Upper lobe of left lung (tissue), 4 donors: Measurements from ENCODE around the gene MANF.

Experiments used
- POLR2A ChIP-seq, 4 donors: fragments of 450-650 bp; IDR thresholded peaks; one replicate each; pipeline ENCODE4 v1.5.1; 2016 to 2017; ENCODE audit warnings: antibody characterized with exemption in 4 of 4, mild to moderate bottlenecking in 2 of 4
- TF ChIP-seq, protein P1 (sequence below), 6 experiments: fragments of 450-650 bp in 4 of 6; fragments of 200-600 bp in 2 of 6; sonication (generic) in 2 of 6; IDR thresholded peaks; one replicate each; pipeline ENCODE4 v1.5.1; 2016 to 2019; ENCODE audit warnings: antibody characterized with exemption in 6 of 6

DNA sequence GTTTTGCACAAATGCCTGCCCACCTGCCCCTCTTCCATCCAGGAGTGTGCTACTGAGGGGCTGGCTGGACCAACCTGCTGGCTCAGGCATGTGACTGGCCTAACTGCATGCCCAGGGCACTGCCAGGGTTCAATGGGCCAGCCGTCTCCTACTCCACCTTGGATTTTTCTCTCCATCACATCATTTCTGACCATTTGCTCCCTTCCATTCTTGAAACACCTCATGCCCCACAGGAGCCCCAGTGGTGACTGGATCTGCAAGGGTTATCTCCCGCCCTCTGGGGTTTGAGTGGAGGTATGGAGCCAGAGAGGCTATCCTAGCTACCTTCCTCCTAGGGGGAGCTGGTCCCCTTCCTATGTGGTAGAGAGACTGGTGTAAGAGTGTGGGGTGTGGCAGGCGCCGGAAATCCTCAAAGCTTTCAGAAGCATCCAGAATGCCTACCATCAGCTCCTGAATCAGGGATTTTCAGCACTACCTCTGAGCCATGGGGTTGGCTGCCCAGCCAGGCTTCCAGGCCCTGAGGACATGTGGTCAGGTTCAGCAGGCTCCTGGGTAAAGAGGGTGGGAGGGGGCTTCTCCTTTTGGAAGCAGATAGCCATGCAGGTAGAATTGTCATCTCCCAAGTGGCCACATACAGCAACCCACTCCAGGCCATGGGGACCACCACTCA, 2.9 kb upstream of the MANF start:
- TF ChIP-seq POLR2A (IDR thresholded peaks at IDR 0.05) = no peak
- TF ChIP-seq, protein P1, sequence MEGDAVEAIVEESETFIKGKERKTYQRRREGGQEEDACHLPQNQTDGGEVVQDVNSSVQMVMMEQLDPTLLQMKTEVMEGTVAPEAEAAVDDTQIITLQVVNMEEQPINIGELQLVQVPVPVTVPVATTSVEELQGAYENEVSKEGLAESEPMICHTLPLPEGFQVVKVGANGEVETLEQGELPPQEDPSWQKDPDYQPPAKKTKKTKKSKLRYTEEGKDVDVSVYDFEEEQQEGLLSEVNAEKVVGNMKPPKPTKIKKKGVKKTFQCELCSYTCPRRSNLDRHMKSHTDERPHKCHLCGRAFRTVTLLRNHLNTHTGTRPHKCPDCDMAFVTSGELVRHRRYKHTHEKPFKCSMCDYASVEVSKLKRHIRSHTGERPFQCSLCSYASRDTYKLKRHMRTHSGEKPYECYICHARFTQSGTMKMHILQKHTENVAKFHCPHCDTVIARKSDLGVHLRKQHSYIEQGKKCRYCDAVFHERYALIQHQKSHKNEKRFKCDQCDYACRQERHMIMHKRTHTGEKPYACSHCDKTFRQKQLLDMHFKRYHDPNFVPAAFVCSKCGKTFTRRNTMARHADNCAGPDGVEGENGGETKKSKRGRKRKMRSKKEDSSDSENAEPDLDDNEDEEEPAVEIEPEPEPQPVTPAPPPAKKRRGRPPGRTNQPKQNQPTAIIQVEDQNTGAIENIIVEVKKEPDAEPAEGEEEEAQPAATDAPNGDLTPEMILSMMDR (IDR thresholded peaks at IDR 0.05) = no peak
